ENCODE data around the gene THAP4.

THAP4 gene

GRCh38 chr2:241563981-241564595 is 72.9 kb downstream of the THAP4 start:
- Histone ChIP-seq H3K18ac (ENCODE audit: low read length) (no peak overlapping the region), H3K4ac (ENCODE audit: low read depth, low read length) (no peak overlapping the region), H3K23ac (ENCODE audit: low read length) (no peak overlapping the region), H3K27ac (ENCODE audit: low read depth, low read length) (no peak overlapping the region), H2AK5ac (ENCODE audit: low read length) (no peak overlapping the region), H3K4me1 (ENCODE audit: control insufficient read depth, low read depth, low read length) (no peaks in the 10 kb centered on the region), H2BK15ac (replicated peaks; ENCODE audit: low read depth) (no peak overlapping the region), H2BK5ac (ENCODE audit: low read length) (no peak overlapping the region), H3K27me3 (ENCODE audit: insufficient read depth, low read length, poor library complexity) (no peaks in the 10 kb centered on the region), H3K9ac (ENCODE audit: low read length) (no peak overlapping the region), H4K5ac (ENCODE audit: low read length) (no peak overlapping the region), H3K79me1 (ENCODE audit: low read length) (peaks cover 16% of the 10 kb centered on the region), H2BK120ac (ENCODE audit: low read depth, low read length) (no peak overlapping the region), H3K56ac (ENCODE audit: low read length) (no peak overlapping the region), H4K8ac (ENCODE audit: low read depth, low read length) (no peak overlapping the region), H3K4me3 (ENCODE audit: low read length) (no peak overlapping the region), H3K79me2 (ENCODE audit: control insufficient read depth, insufficient read depth, low read length) (peaks cover 15% of the 10 kb centered on the region), H3K4me2 (ENCODE audit: low read length) (no peak overlapping the region), H3K36me3 (ENCODE audit: control insufficient read depth, insufficient read depth, low read length) (peaks cover 1% of the 10 kb centered on the region)
- no peak for DNase-seq
- whole genome bisulfite sequencing (ENCODE audit: extremely low coverage, insufficient coverage, low lambda C conversion rate): no CpG with 5 or more reads among the region's 23 CpGs

DNA sequence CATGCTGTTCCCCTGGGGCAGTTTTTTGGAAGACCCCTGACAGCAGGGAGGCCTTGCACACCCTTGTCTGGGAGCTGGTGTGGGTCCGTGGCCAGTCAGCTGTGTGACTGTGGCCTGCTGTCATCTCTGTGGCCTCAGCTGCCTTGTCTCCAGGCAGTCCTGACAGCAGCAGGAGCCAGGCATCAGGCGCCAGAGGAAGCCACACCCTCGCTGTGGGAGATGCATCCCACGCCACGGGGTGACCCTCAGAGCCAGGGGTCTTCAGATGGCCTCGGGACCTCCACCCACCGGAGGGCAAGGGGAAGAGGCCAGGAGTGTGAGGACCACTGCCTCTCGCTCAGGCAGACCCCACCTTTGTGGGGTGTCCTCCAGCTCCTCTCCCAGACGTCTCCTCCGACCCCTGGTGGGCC is 73.4 kb downstream of the THAP4 start:
- Histone ChIP-seq H3K9ac (ENCODE audit: low read length) (no peak overlapping the region), H4K8ac (ENCODE audit: low read depth, low read length) (no peak overlapping the region), H3K4ac (ENCODE audit: low read depth, low read length) (no peak overlapping the region), H3K27me3 (ENCODE audit: insufficient read depth, low read length, poor library complexity) (no peaks in the 10 kb centered on the region), H3K4me3 (ENCODE audit: low read length) (no peak overlapping the region), H2AK5ac (ENCODE audit: low read length) (no peak overlapping the region), H4K5ac (ENCODE audit: low read length) (no peak overlapping the region), H3K4me1 (ENCODE audit: control insufficient read depth, low read depth, low read length) (no peaks in the 10 kb centered on the region), H3K79me1 (ENCODE audit: low read length) (peaks cover 16% of the 10 kb centered on the region), H3K36me3 (ENCODE audit: control insufficient read depth, insufficient read depth, low read length) (peaks cover 1% of the 10 kb centered on the region), H3K56ac (ENCODE audit: low read length) (no peak overlapping the region), H3K4me2 (ENCODE audit: low read length) (no peak overlapping the region), H3K79me2 (ENCODE audit: control insufficient read depth, insufficient read depth, low read length) (peaks cover 15% of the 10 kb centered on the region), H2BK120ac (ENCODE audit: low read depth, low read length) (no peak overlapping the region), H3K23ac (ENCODE audit: low read length) (no peak overlapping the region), H3K27ac (ENCODE audit: low read depth, low read length) (no peak overlapping the region), H2BK15ac (replicated peaks; ENCODE audit: low read depth) (no peak overlapping the region), H3K18ac (ENCODE audit: low read length) (no peak overlapping the region), H2BK5ac (ENCODE audit: low read length) (no peak overlapping the region)
- WGBS (ENCODE audit: extremely low coverage, insufficient coverage, low lambda C conversion rate): no CpG with 5 or more reads among the region's 10 CpGs
- no peak for DNase-seq

- H3K23ac ChIP-seq (ENCODE audit: low read length): no peak overlapping the region
- WGBS (ENCODE audit: extremely low coverage, insufficient coverage, low lambda C conversion rate): no CpG with 5 or more reads among the region's 13 CpGs
- no peak overlapping the region for H2BK5ac ChIP-seq (ENCODE audit: low read length)
- H3K4me2 ChIP-seq (ENCODE audit: low read length): no peak overlapping the region
- H4K8ac ChIP-seq (ENCODE audit: low read depth, low read length): no peak overlapping the region
- H3K18ac ChIP-seq (ENCODE audit: low read length): no peak overlapping the region
- H3K27ac ChIP-seq (ENCODE audit: low read depth, low read length): no peak overlapping the region
- no peak for DNase-seq
- H2AK5ac ChIP-seq (ENCODE audit: low read length): no peak overlapping the region
- H3K4me3 ChIP-seq (ENCODE audit: low read length): no peak overlapping the region
- no peak overlapping the region for H3K56ac ChIP-seq (ENCODE audit: low read length)
- H4K5ac ChIP-seq (ENCODE audit: low read length): no peak overlapping the region
- no peak overlapping the region for H2BK15ac ChIP-seq (replicated peaks; ENCODE audit: low read depth)
- peaks cover 1% of the 10 kb centered on the region for H3K36me3 ChIP-seq (ENCODE audit: control insufficient read depth, insufficient read depth, low read length)
- no peak overlapping the region for H3K4ac ChIP-seq (ENCODE audit: low read depth, low read length)
- H3K27me3 ChIP-seq (ENCODE audit: insufficient read depth, low read length, poor library complexity): no peaks in the 10 kb centered on the region
- no peak overlapping the region for H2BK120ac ChIP-seq (ENCODE audit: low read depth, low read length)
- peaks cover 15% of the 10 kb centered on the region for H3K79me2 ChIP-seq (ENCODE audit: control insufficient read depth, insufficient read depth, low read length)
- H3K9ac ChIP-seq (ENCODE audit: low read length): no peak overlapping the region
- H3K79me1 ChIP-seq (ENCODE audit: low read length): peaks cover 16% of the 10 kb centered on the region
- no peaks in the 10 kb centered on the region for H3K4me1 ChIP-seq (ENCODE audit: control insufficient read depth, low read depth, low read length)
Observed at GRCh38 chr2:241563031-241563507, 73.9 kb downstream of the THAP4 start.

GRCh38 chr2:241562269-241562891 is 74.6 kb downstream of the THAP4 start:
- Histone ChIP-seq H3K79me2 (ENCODE audit: control insufficient read depth, insufficient read depth, low read length) (peaks cover 15% of the 10 kb centered on the region), H3K4me2 (ENCODE audit: low read length) (no peak overlapping the region), H3K56ac (ENCODE audit: low read length) (no peak overlapping the region), H3K23ac (ENCODE audit: low read length) (no peak overlapping the region), H2BK120ac (ENCODE audit: low read depth, low read length) (no peak overlapping the region), H2BK15ac (replicated peaks; ENCODE audit: low read depth) (no peak overlapping the region), H3K27ac (ENCODE audit: low read depth, low read length) (no peak overlapping the region), H3K79me1 (ENCODE audit: low read length) (peaks cover 16% of the 10 kb centered on the region), H2BK5ac (ENCODE audit: low read length) (no peak overlapping the region), H4K8ac (ENCODE audit: low read depth, low read length) (no peak overlapping the region), H3K4ac (ENCODE audit: low read depth, low read length) (no peak overlapping the region), H2AK5ac (ENCODE audit: low read length) (no peak overlapping the region), H3K36me3 (ENCODE audit: control insufficient read depth, insufficient read depth, low read length) (peaks cover 1% of the 10 kb centered on the region), H3K4me1 (ENCODE audit: control insufficient read depth, low read depth, low read length) (no peaks in the 10 kb centered on the region), H3K9ac (ENCODE audit: low read length) (no peak overlapping the region), H3K27me3 (ENCODE audit: insufficient read depth, low read length, poor library complexity) (no peaks in the 10 kb centered on the region), H4K5ac (ENCODE audit: low read length) (no peak overlapping the region), H3K4me3 (ENCODE audit: low read length) (no peak overlapping the region), H3K18ac (ENCODE audit: low read length) (no peak overlapping the region)
- no CpG with 5 or more reads among the region's 23 CpGs for WGBS (ENCODE audit: extremely low coverage, insufficient coverage, low lambda C conversion rate)
- DNase-seq: no peak

GRCh38 chr2:241561832-241562231 is 75.1 kb downstream of the THAP4 start:
- H2BK15ac ChIP-seq (replicated peaks; ENCODE audit: low read depth): no peak overlapping the region
- no peak overlapping the region for H4K5ac ChIP-seq (ENCODE audit: low read length)
- no peak overlapping the region for H3K23ac ChIP-seq (ENCODE audit: low read length)
- no peak overlapping the region for H4K8ac ChIP-seq (ENCODE audit: low read depth, low read length)
- no peak overlapping the region for H3K18ac ChIP-seq (ENCODE audit: low read length)
- no peak overlapping the region for H2AK5ac ChIP-seq (ENCODE audit: low read length)
- no peak overlapping the region for H2BK5ac ChIP-seq (ENCODE audit: low read length)
- H3K9ac ChIP-seq (ENCODE audit: low read length): no peak overlapping the region
- H3K36me3 ChIP-seq (ENCODE audit: control insufficient read depth, insufficient read depth, low read length): peaks cover 1% of the 10 kb centered on the region
- peak overlapping the region; percentile 7 for H3K56ac ChIP-seq (ENCODE audit: low read length)
- WGBS (ENCODE audit: extremely low coverage, insufficient coverage, low lambda C conversion rate): no CpG with 5 or more reads among the region's 18 CpGs
- peaks cover 15% of the 10 kb centered on the region for H3K79me2 ChIP-seq (ENCODE audit: control insufficient read depth, insufficient read depth, low read length)
- no peak overlapping the region for H3K4me3 ChIP-seq (ENCODE audit: low read length)
- peak; percentile 39 for DNase-seq
- H3K27ac ChIP-seq (ENCODE audit: low read depth, low read length): no peak overlapping the region
- no peak overlapping the region for H2BK120ac ChIP-seq (ENCODE audit: low read depth, low read length)
- peaks cover 16% of the 10 kb centered on the region for H3K79me1 ChIP-seq (ENCODE audit: low read length)
- no peak overlapping the region for H3K4me2 ChIP-seq (ENCODE audit: low read length)
- no peaks in the 10 kb centered on the region for H3K4me1 ChIP-seq (ENCODE audit: control insufficient read depth, low read depth, low read length)
- no peak overlapping the region for H3K4ac ChIP-seq (ENCODE audit: low read depth, low read length)
- H3K27me3 ChIP-seq (ENCODE audit: insufficient read depth, low read length, poor library complexity): no peaks in the 10 kb centered on the region
